H54 (cell line): ENCODE results near the gene MAP2K7.

ENCODE experiments used
- DNase-seq: peaks from one replicate; pipeline ENCODE4 v3.0.0; 2011; ENCODE audit warnings: low spot score, mixed read lengths; ENCODE audit not compliant: insufficient read length
- FAIRE-seq: peaks from 3 replicates; lab custom pipeline; 2011; peaks lifted over from hg19 to GRCh38; lab: Jason Lieb, UNC
- POLR2A ChIP-seq: IDR thresholded peaks from 2 replicates; pipeline ENCODE4 v1.6.1; 2011; ENCODE audit warnings: low read depth, mild to moderate bottlenecking, low read length

The MAP2K7 gene

DNA sequence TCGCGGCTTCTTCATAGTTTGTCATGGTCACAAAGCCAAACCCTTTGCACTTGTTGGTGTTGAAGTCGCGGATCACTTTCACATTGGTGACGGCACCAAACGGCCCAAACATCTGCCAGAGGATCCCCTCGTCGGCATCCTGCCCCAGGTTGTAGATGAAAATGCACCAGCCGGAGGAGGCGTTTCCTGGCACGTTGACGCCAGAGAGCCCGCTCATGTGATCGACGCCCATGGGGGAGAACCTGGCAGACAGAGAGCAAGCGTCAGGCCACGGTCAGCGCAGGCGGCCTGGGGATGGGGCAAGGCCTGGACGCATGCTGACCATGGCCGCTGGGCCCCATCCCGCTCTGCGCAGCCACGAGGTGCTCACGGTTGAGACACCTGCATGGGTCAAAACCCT, 59.9 kb downstream of the MAP2K7 start:
- DNase-seq (no peak), FAIRE-seq (no peak)
- TF ChIP-seq POLR2A: no peak
